NCI-H128 (cell line): ENCODE data around the gene SPAG9.

Experiments used
- DNase-seq: peaks from one replicate; lab custom pipeline; 2025; ENCODE audit not compliant: unreplicated experiment; lab: John Stamatoyannopoulos, UW

SPAG9 gene

GRCh38 chr17:51044976-51045375, 75.7 kb downstream of the SPAG9 start:
- no peak for DNase-seq

- no peak for DNase-seq
Measured at GRCh38 chr17:51036084-51036483, 84.6 kb downstream of the SPAG9 start.

GRCh38 chr17:51035431-51035830, 85.2 kb downstream of the SPAG9 start:
- DNase-seq, result no peak

GRCh38 chr17:51034800-51035199, 85.9 kb downstream of the SPAG9 start:
- no peak for DNase-seq

- no peak for DNase-seq
Measured at GRCh38 chr17:51032850-51033249, 87.8 kb downstream of the SPAG9 start.

GRCh38 chr17:51029568-51030463, 90.9 kb downstream of the SPAG9 start:
- DNase-seq, result no peak

- no peak for DNase-seq
Measured at GRCh38 chr17:51029142-51029541, 91.5 kb downstream of the SPAG9 start.

GRCh38 chr17:51028176-51028863, 92.3 kb downstream of the SPAG9 start:
- no peak for DNase-seq

- no peak for DNase-seq
Measured at GRCh38 chr17:51018541-51018940, 102.1 kb downstream of the SPAG9 start.

- no peak for DNase-seq
Measured at GRCh38 chr17:51017270-51017669, 103.4 kb downstream of the SPAG9 start.

- DNase-seq, result no peak
Measured at GRCh38 chr17:51016099-51016498, 104.6 kb downstream of the SPAG9 start.

GRCh38 chr17:51015145-51015558, 105.5 kb downstream of the SPAG9 start:
- DNase-seq, result peak; percentile 6

GRCh38 chr17:51014129-51014528, 106.5 kb downstream of the SPAG9 start:
- DNase-seq, result no peak

- no peak for DNase-seq
Measured at GRCh38 chr17:51013322-51013721, 107.3 kb downstream of the SPAG9 start.

- no peak for DNase-seq
Measured at GRCh38 chr17:51012538-51012937, 108.1 kb downstream of the SPAG9 start.

GRCh38 chr17:51010173-51010675, 110.4 kb downstream of the SPAG9 start:
- no peak for DNase-seq

GRCh38 chr17:51006601-51007000, 114.1 kb downstream of the SPAG9 start:
- DNase-seq, result no peak

- no peak for DNase-seq
Measured at GRCh38 chr17:51005768-51006167, 114.9 kb downstream of the SPAG9 start.

- DNase-seq, result no peak
Measured at GRCh38 chr17:51004249-51004648, 116.4 kb downstream of the SPAG9 start.

GRCh38 chr17:51000835-51001638, 119.6 kb downstream of the SPAG9 start:
- DNase-seq, result no peak

GRCh38 chr17:50995668-50996067, 125.0 kb downstream of the SPAG9 start:
- DNase-seq, result no peak
